Measurements from ENCODE around the gene PRKCQ.

Gene PRKCQ

GRCh38 chr10:6518791-6519429 is 61.2 kb downstream of the PRKCQ start:
- no peak for DNase-seq

GRCh38 chr10:6516929-6517284 is 63.2 kb downstream of the PRKCQ start:
- DNase-seq, result no peak

GRCh38 chr10:6516281-6516928 is 63.7 kb downstream of the PRKCQ start:
- DNase-seq, result no peak

- no peak for DNase-seq
These were observed 65.0 kb downstream of the PRKCQ start for GRCh38 chr10:6514844-6515780.

- no peak for DNase-seq
These were observed 65.9 kb downstream of the PRKCQ start for GRCh38 chr10:6514180-6514579.

GRCh38 chr10:6513476-6513875 is 66.6 kb downstream of the PRKCQ start:
- DNase-seq, result no peak

GRCh38 chr10:6512182-6512581 is 67.9 kb downstream of the PRKCQ start:
- DNase-seq, result no peak

GRCh38 chr10:6511347-6511746 is 68.7 kb downstream of the PRKCQ start:
- no peak for DNase-seq

- no peak for DNase-seq
These were observed 72.8 kb downstream of the PRKCQ start for GRCh38 chr10:6507311-6507710.

- DNase-seq, result no peak
These were observed 74.8 kb downstream of the PRKCQ start for GRCh38 chr10:6505300-6505699.

- DNase-seq, result no peak
These were observed 75.8 kb downstream of the PRKCQ start for GRCh38 chr10:6504296-6504695.

GRCh38 chr10:6503171-6503570 is 76.9 kb downstream of the PRKCQ start:
- DNase-seq, result no peak

GRCh38 chr10:6501931-6502330 is 78.1 kb downstream of the PRKCQ start:
- DNase-seq, result no peak

- no peak for DNase-seq
These were observed 80.1 kb downstream of the PRKCQ start for GRCh38 chr10:6499974-6500373.

- no peak for DNase-seq
These were observed 81.3 kb downstream of the PRKCQ start for GRCh38 chr10:6498771-6499170.

GRCh38 chr10:6497620-6498019 is 82.5 kb downstream of the PRKCQ start:
- DNase-seq, result no peak

- no peak for DNase-seq
These were observed 85.0 kb downstream of the PRKCQ start for GRCh38 chr10:6494936-6495592.

- no peak for DNase-seq
These were observed 85.6 kb downstream of the PRKCQ start for GRCh38 chr10:6494442-6494819.

GRCh38 chr10:6493521-6494441 is 86.3 kb downstream of the PRKCQ start:
- no peak for DNase-seq

GRCh38 chr10:6492896-6493295 is 87.2 kb downstream of the PRKCQ start:
- no peak for DNase-seq

GRCh38 chr10:6491841-6492609 is 88.1 kb downstream of the PRKCQ start:
- DNase-seq, result no peak

Measured in activated gamma-delta T cell (primary cell).